Kidney tubule cell (primary cell): ENCODE measurements around the gene TNRC6A.
A peak's percentile ranks its signal among the peaks of the same experiment; 100 is the strongest.
"Not testable (repeated sequence)": the region's sequence is repeated elsewhere in the genome, so short reads cannot be mapped to it uniquely, and the experiment has no call there.

Experiments used
- DNase-seq: peaks from one replicate; pipeline ENCODE4 v3.0.0-alpha.2; 2018; ENCODE audit warnings: low spot score

TNRC6A gene

DNA sequence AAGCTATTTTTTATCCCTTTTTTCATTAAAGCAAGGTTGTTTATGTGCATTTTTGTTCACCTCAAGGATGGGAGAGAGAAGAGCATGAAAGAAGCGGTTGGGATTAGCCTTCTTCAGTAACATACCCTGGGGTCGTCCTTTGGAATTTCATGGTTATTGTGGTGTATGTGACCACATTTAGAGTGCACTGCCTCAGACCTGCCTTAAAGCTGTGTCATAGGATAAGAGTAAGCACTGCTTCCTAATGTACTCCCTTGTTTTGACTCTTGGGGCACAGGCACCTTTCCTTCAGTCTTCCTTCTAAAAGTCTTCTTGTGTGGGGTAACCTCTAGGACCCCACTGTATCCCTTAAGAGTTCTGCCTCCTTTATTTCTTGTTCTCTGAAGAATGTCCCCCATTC, 28.9 kb downstream of the TNRC6A start:
- peak; percentile 26 for DNase-seq

DNA sequence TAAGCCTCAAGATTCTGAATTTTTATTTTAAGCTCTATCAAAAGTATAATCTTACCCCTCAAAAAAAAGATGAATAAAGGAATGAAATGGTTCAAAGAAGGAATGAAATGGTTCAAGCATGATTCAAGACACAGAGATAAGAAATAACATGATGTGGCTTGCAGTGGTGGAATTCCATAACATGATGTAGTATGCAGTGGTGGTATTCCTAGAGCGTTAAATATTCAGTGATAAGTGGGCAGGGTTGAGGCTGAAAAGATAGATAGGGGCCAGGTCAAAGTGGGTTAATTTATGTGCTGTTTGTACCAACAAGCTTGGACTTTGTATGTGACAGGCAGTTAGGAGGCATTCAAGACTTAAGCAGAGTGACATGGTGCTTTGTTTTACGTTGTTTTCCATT, 29.6 kb downstream of the TNRC6A start:
- DNase-seq = no peak

GRCh38 chr16:24761526-24761925, 32.1 kb downstream of the TNRC6A start:
- DNase-seq = no peak

DNA sequence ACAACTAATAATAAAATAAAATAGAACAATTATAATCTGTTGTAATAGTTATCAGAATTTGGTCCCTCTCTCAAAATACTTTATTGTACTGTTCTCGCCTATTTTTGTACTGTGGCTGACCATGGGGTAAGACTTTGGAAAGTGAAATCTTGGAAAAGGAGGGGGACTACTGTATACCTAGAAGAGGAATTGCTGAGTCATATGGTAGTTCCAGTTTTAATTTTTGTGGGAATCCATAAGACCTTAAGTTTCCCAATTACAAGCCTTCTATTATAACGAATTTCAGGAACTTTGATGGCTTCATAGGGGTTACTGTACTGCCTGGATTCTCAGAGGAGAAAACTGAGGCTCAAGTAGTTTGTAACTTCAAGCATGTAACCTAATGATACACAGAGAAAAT, 35.5 kb downstream of the TNRC6A start:
- DNase-seq = no peak

GRCh38 chr16:24766057-24766456, 36.6 kb downstream of the TNRC6A start:
- DNase-seq = no peak

- no peak for DNase-seq
Observed at GRCh38 chr16:24769806-24770205, 40.4 kb downstream of the TNRC6A start.

GRCh38 chr16:24771132-24771778, 41.8 kb downstream of the TNRC6A start:
- no peak for DNase-seq

- no peak for DNase-seq
Observed at GRCh38 chr16:24771779-24772157, 42.3 kb downstream of the TNRC6A start.

DNA sequence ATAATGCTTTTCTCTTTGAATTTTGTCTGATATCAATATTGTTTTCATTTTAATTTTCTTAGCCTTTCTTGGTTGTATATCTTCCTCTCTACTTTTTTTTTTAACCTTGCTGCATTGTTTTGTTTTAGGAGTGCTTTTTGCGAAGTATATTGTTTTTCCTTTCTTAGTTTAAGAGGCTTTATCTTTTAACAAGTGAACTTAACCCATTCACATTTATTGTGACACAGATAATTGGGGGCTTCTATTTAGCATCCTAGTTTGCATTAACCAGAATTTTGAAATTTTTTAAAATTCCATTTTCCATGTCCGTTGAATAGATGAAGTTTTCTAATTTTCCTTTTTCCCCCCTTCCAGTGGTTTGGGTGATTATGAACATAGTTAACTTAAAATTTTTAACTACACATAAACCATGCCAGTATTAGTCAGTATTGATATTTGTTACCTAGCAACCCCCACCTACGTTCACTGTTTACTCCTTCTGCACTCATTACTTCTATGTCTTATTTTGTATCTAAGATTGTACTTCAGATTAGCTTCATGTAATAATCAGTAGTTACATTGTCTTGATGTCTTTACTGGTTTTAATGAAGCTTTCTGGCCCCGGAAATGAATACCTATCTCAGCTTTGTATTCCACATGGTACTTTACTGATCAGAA, 44.4 kb downstream of the TNRC6A start:
- no peak for DNase-seq

- no peak for DNase-seq
Observed at GRCh38 chr16:24774510-24774909, 45.1 kb downstream of the TNRC6A start.

DNA sequence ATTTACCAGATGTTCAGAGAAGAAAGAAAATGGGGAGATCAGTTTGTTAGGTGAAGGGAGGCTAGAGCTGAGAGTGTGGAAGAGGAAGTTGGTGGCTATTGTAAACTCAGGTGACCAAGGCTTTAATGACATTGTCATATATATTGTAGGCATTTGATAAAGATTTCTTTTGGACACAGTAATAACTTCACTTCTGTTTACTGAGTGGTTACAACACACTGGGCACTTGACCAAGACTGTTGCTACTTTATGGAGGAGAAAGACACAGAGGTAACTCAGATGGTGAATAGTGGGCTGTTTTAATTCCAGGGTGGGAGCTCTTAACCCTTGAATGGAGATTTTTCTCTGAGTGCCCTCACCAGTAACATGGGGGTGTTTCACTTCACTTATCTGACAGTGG, 46.0 kb downstream of the TNRC6A start:
- DNase-seq = no peak

DNA sequence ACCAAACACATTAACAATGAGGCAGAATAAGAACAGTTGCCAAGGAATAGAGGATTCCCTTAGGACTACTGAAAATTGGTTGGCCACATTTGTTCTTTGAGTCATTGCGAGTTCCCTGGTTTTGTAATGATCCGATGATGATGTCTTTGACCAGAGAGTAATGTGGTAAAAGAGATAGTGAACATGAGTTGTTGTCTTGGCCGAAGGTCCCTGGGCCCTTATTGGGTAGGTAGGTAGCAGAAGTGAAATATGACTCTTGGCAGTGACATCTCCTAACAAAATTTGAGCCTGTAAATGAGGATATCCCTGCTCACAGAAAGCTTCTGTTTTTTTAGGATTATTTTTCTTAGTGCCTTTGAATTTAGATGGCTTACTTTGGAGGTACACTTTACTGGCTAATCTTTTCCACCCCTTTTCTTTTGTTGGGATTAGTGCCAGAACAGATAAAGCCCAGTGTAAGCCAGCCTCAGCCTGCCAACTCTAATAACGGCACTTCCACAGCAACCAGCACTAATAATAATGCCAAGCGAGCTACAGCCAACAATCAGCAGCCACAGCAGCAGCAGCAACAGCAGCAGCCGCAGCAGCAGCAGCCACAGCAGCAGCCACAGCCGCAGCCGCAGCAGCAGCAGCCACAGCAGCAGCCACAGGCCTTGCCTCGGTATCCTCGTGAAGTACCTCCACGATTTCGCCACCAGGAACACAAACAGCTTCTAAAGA, 47.2 kb downstream of the TNRC6A start:
- no peak for DNase-seq

- peak; percentile 43 for DNase-seq
Observed at GRCh38 chr16:24778671-24779070, 49.2 kb downstream of the TNRC6A start.

DNA sequence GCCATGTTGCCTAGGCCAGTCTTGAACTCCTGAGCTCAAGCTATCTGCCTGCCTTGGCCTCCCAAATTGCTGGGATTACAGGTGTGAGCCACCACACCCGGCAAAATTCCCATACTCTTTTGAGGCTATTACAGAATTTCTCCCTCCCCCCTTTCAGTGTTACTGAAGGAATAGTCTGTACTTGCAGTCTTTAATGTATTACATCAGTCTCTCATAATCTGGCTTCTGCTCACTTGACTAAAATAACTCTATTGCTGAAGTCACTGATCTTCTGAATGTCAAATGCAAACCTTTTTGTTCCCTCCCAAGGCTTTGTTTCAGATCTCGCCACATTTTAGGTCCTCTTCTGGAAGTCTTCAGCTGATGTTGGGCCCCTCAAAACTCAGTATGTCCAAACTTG, 51.8 kb downstream of the TNRC6A start:
- no peak for DNase-seq

GRCh38 chr16:24784121-24784520, 54.7 kb downstream of the TNRC6A start:
- no peak for DNase-seq

DNA sequence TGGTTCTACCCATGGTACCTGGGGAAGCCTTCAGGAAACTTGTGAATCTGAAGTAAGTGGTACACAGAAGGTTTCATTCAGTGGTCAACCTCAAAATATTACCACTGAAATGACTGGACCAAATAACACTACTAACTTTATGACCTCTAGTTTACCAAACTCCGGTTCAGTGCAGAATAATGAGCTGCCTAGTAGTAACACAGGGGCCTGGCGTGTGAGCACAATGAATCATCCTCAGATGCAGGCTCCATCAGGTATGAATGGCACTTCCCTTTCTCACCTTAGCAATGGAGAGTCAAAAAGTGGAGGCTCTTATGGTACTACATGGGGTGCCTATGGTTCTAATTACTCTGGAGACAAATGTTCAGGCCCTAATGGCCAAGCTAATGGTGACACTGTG, 60.4 kb downstream of the TNRC6A start:
- peak; percentile 58 for DNase-seq

- peak; percentile 77 for DNase-seq
Observed at GRCh38 chr16:24800586-24800985, 71.1 kb downstream of the TNRC6A start.

DNA sequence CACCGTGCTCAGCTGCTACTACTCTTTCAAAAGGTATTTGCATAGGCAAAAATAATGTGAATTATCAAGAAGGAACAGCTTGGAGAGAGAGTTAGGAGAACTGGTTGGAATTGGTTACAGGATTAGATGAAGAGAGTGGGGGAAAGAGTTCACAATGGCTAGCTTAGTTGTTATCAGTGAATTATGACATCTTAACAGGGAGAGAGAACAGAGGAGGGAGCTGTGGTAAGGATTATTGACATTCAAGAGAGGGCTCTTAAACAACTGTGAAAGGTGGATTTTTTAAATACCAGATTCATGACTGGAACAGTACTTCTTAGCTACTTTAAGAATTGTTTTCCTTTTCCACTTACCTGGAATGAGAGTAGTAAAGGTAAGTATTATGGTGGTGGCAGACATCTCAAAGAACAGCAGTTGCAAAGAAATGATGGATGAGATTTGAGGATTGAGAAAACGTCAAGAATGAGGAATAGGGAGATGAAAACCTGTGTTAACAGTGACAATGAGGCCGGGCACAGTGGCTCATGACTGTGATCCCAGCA, 72.4 kb downstream of the TNRC6A start:
- DNase-seq = no peak

DNA sequence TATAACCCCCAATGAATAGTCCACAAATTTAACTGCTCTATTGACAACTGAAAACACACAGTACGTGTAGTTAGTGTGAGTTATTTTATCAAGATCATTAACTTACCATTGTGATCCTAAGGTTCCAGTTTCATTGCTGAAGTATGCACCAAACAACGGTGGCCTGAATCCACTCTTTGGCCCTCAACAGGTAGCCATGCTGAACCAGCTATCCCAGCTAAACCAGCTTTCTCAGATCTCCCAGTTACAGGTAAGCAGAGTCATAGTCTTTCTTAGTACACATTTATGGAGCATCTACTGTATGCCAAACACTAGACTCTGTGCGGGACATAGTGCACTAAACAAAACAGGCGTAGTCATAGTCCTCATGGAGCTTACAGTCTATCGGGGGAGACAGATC, 76.0 kb downstream of the TNRC6A start:
- DNase-seq = no peak

GRCh38 chr16:24807301-24807700, 77.8 kb downstream of the TNRC6A start:
- DNase-seq = no peak

- peak; percentile 8 for DNase-seq
Observed at GRCh38 chr16:24810951-24811843, 81.7 kb downstream of the TNRC6A start.

GRCh38 chr16:24812813-24813212, 83.4 kb downstream of the TNRC6A start:
- DNase-seq = not testable (repeated sequence)
